GM21381 (cell line): ENCODE data around the gene ATP8B3.

Experiments
- ATAC-seq: cut with Tn5 transposase; IDR thresholded peaks from one replicate; pipeline ENCODE4 v1.9.1; 2021; ENCODE audit warnings: mild to moderate bottlenecking, moderate library complexity; ENCODE audit not compliant: unreplicated experiment

The ATP8B3 gene

DNA sequence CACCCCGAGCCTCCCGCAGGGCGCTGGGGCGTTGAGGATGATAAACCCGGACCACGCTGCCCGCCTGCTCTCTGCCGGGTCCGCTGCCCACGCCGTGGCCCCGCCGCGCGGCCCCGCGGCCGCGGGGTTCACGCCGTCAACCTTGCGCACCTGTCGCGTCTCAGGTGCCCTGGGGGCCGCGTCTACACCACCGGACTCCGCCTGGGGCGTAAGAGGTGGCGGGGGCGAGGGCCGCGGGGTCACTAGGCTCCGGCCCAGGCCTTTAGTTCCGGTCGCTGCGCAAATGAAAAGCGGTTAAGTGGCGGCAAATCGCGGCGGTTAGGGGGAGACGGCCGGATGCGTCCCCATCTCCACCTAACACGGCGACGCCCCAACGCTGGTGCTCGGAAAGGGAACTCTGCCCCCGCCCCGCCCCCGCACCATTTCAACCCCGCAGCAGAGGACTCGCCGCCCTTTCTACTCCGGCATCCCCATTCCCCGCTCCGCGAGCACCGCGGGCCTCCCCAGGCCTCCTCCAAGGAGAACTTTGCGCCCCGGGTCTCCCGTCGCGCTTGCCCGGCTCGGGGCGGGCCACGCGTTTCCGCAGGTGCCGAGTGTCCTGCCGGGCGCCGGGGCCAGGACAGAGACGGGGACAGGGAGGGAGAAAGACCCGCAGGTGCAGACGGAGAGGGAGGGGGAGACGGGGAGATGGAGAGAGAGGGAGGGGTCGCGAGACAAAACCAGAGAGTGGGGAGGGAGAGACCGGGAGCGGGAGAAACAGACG lies 54.4 kb downstream of the ATP8B3 start:
- ATAC-seq, result no peak

DNA sequence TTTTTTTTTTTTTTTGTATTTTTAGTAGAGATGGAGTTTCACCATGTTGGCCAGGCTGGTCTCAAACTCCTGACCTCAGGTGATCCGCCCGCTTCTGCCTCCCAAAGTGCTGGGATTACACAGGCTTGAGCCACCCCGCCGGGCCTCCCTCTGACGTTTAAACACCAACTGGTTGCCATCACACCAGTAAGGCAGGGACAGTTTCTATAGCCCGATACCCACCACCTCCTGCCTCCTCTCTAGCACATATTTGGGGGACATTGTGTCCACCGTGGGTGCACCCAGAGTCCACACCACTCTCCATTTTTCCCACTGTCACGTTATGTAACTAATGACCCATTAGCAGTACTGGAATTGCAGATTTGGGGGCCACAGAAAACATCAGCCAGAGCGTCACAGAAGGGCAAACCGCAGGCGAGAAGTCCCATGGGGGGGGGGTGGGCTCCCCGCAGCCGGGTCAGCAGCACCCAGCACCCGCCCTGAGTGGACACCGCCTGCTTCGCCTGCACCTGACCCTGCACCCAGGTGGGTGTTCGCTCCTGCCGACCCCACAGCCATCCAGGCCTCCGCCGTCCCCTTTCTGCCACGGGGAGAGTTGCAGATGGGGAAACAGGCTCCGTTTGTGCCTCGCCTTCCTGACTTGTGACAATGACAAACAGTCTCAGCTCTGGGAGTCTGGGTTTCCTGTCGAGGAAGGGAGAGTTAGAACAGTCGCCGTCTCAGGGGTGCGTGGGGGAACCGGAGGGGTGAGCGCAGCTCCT lies 55.2 kb downstream of the ATP8B3 start:
- ATAC-seq, result no peak

DNA sequence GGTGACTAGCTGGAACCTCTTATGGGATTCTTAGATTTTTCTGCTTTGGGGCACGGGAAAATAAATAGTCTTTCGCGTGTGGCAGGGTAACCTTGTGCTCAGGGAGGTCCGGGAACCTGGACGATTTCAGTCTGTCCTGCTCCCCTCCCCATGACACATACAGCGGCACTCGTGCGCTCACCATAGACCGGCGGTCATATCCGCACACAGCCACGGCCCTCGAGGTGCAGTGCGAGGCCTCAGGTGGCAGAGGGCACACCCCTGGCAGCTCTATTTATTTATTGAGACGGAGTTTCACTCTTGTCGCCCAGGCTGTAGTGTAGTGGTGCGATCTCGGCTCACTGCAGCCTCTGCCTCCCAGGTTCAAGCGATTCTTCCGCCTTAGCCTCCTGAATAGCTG lies 55.8 kb downstream of the ATP8B3 start:
- no peak for ATAC-seq

DNA sequence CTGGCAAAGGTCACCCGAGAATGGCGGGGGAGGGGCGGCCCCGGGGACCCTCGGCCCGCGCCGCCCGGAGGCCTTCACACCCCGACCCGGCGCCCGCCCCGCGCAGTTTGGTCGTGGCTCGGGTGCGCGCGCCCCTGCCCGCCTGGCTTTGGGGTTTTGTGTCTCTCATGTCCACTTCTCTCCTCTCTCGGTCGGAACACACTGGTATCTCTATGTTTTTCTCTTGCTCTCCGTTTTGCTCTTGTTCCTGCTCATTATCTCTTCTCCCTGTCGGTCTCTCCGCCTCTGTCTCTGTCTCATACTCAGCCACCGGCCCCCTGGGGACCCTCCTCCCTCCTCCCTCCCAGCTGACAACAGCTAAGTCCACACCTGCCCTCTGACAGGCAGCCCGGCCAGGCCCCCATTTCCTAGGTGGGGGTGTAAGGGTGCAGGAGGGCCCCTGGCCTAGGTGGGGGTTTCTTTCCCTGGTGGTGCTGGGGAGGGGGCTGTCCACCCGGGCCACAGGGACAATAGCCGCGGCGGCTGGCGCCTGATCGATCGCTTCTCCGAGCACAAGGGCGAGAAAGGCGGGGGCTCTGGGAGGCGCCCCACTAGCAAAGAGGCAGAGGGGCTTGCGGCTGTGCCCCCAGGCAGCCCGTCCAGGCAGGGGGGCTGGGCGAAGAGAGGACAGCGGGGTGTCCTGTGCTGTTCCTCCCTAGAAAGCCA lies 56.5 kb downstream of the ATP8B3 start:
- no peak for ATAC-seq

DNA sequence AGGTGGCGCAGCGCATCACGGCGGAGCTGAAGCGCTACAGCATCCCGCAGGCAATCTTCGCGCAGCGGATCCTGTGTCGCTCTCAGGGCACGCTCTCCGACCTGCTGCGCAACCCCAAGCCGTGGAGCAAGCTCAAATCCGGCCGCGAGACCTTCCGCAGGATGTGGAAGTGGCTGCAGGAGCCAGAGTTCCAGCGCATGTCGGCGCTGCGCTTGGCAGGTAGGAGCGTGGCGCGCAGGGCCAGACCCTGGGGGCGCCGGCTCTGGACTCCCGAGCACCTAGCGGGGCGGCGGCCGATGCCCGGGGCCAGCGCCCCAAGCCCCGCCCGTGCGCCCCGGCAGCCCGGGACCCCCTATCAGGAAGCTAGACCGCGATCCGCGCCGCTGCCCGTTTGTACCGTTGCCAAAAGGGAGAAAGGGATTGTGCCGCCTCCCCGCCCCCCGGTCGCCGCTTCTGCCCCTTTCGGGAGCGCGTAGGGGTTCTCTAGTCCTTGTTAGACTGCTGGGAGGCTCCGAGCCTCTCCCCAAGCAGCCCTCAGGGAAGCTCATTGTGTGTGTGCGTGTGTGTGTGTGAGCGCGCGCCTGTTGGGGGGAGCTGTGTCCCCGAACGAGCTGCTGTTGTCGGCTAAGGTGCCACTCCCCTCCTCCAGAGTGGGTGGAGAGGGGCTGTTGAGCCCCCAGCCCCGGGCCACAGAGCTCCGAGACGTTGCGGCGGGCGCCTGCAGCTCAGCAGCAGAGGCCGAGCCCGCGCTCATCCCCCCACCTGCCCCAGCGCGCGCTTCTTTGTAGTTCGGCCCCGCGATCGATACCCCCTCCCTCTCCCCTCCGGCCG lies 57.2 kb downstream of the ATP8B3 start:
- no peak for ATAC-seq

DNA sequence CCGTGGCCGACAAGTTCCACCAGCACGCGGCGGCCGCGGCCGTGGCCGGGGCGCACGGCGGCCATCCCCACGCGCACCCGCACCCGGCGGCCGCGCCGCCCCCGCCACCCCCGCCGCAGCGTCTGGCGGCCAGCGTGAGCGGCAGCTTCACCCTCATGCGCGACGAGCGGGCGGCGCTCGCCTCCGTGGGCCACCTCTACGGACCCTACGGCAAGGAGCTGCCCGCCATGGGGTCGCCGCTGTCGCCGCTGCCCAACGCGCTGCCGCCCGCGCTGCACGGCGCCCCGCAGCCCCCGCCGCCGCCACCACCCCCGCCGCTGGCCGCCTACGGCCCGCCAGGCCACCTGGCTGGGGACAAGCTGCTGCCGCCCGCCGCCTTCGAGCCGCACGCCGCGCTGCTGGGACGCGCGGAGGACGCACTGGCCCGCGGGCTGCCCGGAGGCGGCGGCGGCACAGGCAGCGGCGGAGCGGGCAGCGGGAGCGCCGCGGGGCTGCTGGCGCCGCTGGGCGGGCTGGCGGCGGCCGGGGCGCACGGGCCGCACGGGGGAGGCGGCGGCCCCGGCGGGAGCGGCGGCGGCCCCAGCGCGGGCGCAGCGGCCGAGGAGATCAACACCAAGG lies 57.9 kb downstream of the ATP8B3 start:
- no peak for ATAC-seq

DNA sequence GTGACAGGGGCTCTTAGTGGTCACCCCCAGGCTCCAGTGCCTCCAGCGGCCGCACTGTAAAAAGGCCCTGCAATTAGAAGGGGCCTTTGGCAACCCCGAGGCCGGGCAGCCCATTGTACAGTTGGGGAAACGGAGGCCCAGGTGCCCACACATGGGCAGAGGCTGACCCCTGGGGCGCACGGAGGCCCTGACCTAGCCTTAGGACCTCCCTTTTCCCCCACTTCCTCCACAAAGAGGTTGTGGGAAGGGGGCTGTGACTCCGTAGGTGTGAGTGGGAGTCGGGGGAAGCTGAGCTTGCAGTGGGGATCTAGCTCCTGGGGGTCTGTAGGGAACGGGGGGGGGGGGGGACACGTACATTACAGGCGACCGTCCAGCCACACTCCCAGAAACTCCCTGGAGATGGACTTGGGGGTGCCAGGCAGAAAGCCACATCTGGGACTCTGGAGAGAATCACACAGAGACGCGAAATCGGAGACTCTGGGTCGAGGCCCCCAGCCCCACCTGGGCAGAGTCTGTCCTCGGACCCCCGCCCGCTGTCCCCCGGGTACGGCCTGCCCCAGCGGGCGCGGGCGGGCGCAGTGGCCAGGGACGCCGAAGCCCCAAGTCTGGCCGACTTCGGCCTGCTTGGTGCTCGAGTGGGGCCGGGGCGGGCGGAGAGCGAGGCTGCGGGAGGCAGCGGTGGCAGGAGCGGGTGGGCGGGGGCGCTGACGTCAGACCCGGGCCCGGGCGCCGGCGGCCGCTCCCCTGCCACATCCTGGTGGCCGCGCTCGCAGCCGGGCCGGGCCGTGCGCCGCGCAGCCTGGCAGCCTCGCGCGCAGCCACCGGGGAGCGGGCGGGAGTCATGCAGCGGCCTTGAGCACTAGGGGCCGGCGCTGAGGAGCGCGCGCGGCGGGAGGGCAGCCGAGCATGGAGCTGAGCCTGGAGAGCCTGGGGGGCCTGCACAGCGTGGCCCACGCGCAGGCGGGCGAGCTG lies 59.0 kb downstream of the ATP8B3 start, which contains the start of gene ONECUT3:
Gene ONECUT3, plus strand, starts transcription at position 750 of the 972 bp plus-strand sequence. Its CDS starts 157 bp downstream, at position 907.
- no peak for ATAC-seq

DNA sequence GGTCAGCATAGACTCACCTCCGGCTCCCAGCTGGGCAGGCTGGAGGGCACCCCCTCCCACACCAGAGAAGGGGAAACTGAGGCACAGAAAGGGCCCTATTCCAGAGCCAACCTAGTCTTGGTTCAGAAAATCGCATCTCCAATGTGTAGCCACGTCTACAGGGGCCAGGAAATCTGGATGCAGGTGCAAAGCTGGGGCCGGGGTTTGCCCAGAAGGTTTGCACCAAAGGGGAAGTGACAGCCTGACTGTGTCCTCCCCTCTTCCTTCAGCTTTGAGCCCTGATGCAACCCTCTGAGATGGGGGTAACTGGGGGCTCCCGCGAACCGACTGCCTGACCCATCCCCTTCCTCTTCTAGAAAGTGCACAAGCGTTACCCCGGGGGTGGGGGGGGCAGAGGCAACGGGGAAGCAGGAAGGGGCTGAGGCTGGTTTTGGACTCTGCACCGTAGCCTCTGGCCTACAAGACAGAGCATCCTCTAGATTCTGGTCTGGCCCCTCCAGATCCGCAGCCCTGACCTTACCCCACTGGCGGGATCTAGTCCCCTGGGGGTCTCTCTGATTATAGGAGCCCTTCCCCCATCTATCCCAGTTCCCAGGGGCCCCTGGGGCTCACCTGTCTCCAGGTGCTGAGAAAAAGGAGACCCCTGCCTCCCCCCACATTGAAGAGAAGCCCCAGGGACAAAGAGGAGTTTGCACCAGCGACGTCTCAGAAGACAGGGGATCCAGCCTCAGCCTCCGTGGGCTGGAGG lies 59.9 kb downstream of the ATP8B3 start:
- ATAC-seq, result no peak

DNA sequence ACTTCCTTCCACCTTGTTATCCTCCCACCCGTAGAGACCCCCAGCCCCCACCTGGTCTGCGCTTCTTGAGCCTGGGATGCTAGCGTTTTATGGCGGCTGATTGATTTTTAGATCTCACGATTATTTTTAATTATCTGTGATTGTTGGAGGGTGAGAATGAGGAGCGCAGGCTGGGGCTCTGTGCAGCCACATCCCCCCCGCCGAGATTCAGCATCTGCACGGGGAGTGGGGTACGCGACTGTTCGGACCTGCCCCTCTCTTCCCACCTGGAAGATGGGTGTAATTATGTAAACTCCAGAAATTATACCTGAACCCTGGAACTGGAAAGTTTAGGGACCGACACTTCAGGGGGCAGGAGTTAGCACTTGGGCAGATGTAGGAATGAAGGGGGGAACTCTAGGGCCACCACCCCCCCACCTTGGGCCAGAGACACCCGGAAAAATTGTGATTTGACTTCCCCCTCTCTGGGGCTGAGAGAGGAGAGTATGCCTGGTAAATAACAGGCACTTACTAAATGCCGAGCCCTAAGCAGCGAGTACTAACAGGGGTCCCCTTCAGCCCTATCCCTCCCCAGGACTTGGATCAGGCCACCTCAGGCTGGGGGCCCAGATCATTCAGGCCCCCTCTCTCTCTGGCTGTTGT lies 60.6 kb downstream of the ATP8B3 start:
- ATAC-seq, result no peak

DNA sequence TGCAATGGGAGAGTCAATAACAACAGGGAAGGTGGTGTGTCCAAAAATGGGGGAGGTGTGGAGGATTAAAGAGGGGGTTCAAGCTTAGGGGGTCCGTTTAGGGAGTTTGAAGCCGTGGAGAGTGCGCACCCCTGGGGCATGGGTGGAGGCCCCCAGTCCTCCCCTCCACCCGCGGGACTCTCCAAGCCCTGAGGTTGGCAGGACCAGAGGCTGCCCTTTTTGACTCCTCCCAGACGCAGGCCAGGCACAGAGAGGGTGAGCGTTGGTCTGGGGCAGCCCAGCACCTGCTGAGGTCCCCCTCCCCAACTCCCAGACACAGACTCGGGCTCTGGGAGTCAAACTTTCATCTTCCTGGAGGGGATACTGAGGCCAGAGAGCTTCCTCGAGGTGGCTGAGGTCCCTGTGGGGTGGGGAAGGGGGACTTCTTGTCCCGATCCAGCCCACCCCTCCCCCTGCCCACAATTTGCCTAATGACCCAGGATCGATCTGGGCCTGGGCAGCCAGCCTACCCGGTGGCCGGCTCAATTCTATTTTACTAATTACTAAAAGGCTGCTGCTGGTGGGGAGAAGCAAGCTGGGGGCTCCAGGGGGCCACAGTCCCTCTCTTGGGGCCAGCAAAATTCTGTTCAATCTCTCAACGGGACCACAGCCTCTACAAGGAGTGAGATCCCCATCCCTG lies 61.6 kb downstream of the ATP8B3 start:
- no peak for ATAC-seq

DNA sequence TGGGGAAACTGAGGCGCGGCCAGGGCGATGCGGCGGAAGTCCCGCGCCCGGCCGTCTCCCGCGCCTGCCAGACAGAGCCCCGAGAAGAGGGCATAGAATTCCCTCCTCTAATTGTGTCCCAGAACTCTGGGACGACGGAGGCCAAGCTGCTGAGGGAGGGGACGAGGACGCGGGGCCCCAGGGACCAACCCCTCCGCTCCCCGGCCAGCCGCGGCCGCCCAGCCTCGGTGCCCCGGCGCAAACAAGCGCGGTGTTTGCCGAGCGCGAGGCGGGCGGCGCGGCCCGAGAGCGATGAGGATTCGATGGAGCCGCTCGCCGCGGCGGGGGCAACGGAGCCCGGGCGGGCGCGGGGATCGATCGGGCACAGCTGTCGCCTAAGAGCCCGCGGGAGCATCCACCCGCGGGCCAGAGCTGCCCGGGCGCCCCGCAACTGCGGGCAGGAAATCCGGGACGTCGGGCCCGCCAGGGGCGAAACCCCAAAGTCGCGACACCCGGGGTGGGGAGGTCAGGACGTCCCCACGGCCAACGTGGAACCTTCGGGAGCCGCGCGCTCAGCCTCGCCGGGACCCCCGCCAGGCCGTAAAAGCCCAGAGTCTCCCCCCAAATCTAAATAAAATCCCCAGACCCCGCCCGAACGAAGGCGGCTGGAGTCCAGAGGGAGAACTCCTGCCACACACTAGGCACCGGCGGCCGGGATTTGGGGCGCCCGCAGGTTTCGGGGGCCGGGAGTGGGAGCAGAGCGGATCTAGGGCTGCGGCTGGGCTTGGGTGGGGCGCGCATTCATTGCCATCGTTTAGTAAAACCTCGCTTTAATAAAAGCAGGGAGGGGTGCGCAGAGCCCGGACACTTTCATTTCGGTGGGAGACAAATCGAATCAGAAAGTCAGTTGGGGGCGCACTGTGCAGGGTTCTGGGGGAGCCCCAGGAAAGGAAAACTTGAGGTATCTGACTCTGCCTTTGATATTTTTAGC lies 62.4 kb downstream of the ATP8B3 start:
- ATAC-seq, result no peak

DNA sequence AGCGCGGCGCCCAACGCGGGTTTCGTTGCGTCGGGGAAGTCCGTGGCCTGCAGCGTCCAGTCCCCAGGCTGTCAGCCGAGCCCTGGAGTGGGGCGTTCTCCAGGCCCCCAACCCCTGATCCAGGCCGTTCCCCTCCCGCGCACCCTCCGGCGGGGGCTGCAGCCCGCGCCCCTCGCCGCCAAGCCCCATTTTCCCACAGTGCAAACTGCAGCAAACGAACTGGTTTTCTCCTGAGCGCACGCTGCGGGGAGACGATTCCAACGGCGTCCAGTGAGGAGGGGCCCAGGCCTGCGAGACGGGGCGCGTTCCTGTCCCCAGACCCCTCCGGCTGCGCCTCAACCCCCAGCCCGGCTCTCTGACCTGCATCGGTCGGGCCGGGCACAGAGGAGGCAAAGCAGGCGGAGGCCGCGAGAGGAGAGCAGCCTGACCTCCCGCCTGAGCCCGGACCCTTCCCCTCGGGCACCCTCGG lies 63.2 kb downstream of the ATP8B3 start:
- ATAC-seq, result no peak

DNA sequence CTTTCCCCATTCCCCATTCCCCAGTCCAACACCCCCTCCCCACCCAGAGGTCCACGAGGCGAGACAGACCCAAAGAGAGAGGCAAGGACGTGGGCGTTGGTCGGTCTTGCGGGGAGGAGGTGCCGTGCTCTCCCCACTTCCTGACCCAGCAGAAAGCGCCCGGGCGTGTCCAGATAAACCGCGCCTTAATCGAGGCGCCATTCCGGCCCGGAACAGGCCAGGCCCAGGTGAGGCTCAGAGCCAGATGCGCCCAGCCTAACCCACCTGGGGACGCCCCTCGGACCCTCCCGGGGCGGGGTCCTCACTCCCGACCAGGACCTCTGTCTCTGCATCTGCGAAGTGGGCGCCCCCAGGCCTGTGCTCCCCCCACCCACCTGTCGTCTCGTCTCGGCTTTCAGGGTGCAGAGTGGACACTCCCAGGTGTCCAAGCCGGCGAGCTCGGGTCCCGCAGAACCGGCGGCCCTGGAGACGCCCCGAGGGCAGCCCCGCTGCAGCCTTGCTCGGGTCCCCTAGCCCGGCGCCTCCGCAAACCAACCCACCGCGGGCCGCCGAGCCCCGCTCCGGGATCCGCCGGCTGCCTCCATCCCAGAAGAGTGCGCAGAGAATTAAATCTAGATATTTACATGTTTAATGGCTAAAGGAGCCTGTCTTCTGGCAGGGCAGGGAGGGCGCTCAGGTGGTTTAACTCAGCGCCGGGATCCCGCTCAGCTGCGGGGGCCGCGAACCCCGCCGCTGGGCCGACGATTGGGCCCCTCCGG lies 63.8 kb downstream of the ATP8B3 start:
- no peak for ATAC-seq

DNA sequence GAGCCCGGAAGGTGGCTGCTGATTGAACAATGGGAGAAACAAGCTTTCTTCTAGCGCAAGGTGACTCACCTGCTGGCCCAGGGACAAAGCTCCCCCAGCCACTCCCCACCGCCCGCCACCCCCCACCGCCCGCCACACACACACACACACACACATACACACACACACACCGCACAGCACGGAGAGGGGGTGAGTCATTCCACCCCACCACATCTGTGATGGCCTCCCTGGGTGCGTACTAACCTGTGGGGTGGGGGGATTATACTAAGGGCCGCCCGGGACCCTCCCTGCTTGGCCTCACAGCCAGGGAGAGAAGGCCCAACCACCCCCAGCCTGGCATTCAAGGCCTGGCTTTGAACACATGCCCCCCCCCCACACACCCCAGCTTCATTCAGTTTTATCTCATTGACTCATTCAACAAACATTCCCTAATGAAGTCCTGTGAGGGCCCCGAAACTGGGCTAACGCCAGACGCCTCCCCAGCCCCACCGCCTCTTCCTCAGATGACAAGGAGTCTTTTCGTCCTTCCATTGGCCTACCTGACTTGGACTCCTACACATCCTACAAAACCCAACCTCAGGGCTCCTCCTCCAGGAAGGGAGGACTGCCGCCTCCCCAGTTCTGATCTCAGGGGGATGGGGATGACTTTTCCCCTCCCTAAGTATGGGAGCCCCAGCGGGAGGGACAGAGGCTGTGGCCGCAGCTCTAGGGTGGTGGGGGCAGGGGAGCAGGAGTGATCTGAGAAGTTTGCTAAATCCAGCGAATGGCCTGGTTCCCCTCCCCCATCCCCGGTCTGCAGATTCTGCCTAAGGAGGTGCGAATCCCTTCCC lies 64.6 kb downstream of the ATP8B3 start:
- no peak for ATAC-seq
